Suppressor macrophage treated with lipopolysaccharide for 1 hour (primary cell): ENCODE data around the gene GPR176.
A peak's percentile ranks its signal among the peaks of the same experiment; 100 is the strongest.

Experiments used
- DNase-seq, 3 donors: peaks; one replicate each; pipeline ENCODE4 v3.0.0-alpha.2; 2020 to 2022

Gene GPR176

DNA sequence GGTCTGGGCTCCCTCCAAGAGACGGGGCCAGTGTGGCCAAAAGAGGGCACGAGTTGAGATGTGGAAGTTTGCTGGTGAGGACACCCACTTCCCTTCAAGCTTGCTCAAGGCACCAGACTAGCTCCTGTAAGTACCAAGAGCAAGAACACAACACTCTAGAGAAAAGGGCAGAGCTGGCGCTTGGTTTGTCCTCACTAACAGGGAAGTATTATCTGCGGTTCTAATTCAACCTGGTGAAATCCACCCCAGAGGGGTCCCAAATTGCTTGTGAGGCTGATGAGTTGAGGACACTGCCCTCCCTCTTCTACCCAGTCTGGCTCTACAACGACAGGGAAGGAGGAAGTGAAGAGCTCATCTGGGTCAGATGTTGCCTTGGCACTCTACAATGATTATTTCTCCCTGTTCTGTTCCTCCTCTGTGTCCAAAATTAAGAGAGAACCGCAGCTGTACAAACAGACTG is 120.5 kb downstream of the GPR176 start:
- DNase-seq, result peak; percentile 48 to 60 (median 56)

DNA sequence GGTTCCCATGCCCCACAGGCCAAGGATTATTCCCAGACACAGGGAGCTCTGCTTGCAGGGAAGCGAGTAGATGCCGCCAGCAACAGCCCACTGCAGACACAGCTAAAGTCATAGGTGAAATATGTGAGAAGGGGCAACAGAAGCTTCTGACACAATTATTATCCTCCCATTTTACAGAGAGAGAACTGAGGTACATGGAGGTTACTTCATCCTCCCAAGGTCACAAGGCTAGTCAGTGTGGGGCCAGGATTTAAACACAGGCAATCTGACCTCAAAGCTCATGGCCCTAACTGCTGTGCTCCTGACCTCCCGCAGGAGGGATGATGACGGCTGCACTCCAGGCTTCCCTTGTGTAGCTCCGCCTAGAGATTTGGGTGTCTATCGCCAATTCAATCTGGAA is 121.7 kb downstream of the GPR176 start:
- DNase-seq, result no peak

DNA sequence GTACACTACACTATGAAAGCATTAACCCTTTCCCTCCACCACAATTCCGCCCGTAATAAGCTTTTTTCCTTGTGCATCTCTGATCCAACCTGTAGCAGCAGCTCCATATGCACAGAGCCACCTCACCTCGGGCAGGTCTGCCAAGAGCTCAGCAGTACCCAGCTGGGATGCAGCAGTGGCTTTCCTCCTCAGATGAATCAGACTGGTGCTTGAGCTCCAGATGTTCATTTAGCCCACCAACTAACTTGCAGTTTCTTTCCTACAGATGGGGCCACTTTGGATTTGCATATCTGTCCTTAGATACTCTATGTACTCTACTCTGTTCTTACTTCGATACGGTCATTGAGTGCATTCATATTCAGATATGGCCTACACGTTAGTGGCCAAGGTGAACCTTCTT is 122.7 kb downstream of the GPR176 start:
- no peak for DNase-seq

- no peak for DNase-seq
Measured at GRCh38 chr15:39796601-39797000, 123.5 kb downstream of the GPR176 start.

DNA sequence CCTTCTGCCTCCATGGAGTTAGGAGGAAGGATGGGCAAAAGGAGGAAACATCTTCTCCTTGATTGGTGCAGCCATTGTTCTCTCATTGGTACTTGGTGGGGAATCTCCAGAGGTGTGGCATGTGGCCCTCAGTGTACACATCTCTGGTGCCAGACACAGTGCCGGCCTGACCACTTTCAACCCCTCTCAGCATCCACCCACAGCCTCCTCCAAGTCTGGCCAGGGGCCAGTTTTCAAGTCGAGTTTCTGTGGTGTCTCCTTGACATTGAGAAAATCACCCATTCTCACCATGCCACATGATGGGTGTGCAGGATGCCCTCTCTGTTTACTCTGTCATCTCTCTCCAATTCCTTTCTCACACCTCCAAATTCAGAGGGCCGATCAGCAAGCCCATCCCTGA is 124.6 kb downstream of the GPR176 start:
- DNase-seq, result no peak

DNA sequence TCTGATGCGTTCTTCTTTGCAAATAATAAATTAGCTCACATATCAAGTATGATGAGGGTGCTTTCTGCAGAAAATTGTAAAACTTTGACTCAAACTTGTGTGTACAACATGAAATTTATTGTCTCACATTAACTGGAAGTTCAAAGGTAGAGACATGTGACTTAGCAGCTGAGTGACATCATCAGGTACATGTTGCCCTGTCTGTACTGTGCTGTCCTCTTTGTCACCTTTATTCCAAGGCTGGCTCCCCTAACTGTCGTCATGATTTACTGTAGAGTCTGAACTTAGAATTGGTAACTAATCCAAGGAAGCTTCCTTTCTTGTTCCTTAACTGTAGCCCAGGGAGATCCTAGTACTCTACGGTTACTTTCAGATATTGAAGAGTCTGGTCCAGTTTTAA is 125.1 kb downstream of the GPR176 start:
- DNase-seq, result no peak

- no peak for DNase-seq
Measured at GRCh38 chr15:39793923-39794322, 126.1 kb downstream of the GPR176 start.

DNA sequence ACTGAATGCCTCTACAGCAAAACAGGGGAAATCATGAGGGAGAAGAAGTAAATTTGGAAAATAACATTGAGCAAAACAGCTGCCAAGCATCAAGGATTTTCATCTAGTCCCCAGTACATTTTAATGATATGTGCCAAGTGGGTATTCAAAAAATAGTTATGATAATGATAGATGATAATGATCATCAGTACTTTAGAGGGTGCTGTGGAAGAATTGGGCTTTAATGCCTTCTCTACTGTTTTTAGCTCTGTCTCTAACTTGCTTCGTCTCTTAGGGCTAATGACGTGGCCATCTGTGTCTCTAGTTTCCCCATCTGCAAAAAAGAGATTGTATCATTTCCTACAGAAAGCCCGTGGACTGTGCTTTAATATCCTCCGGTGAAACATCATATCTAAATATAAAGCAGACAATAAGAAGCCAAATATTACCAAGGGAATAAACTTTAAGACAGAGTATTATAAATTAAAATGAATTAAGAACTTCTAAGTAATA is 127.2 kb downstream of the GPR176 start:
- peak in 1 of 3 donors; percentile 10 for DNase-seq

- no peak for DNase-seq
Measured at GRCh38 chr15:39792025-39792843, 127.8 kb downstream of the GPR176 start.

GRCh38 chr15:39789736-39790135 is 130.3 kb downstream of the GPR176 start:
- DNase-seq, result no peak

DNA sequence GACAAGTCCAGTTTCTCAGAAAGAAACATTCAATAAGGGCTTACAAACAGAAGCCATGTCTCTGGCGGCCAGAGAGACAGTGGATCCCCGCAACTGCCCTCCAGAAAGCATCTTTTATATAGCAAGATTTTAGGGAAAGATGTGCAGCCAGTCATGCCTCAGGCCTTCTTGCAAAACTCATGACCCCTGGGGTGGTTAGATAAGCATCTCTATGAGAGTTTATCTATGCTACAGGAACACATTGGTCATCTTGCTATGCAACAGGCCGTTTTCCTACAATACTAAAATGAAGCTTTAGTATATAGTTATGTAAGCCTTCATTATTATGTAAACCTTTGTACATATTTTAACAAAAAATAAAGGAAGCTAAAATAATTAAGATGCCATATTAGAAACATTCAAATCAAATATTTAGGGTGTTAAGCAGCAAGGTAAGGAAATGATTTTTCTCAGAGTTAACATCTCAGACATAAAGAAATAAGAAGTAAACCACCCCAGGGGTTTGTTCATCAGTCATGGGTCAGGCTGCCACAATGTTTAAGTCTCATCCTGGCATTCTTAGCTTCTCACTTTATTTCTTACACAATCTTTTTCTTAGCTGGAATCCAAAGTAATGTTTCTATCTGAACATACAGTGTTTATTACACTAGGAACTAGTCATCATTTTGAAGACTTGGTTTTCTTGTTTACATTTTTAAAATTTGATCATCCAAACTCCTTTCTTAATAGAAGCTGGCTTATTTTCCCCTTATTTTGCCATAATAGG is 131.1 kb downstream of the GPR176 start:
- DNase-seq, result no peak

GRCh38 chr15:39788108-39788507 is 132.0 kb downstream of the GPR176 start:
- DNase-seq, result peak; percentile 7 to 27 (median 23)

DNA sequence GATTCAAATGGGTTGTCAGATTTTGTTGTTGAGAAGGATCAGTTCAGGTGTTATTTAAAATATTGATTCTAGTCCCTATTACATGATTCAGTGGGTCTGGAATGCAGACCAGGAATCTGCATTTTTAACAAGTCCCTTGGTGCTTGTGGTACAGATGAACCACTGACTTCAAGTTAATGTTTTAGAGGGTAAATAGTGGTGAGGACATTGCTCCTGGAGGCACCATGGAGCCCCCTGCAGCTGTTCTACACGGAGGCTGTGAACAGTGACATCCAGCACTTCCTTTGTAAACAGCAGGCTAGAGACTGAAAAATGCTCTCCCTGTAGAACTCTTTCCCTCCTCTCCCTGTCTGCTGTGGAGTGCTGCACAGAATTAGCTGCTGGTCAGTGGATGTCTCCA is 132.6 kb downstream of the GPR176 start:
- no peak for DNase-seq

GRCh38 chr15:39786447-39787056 is 133.5 kb downstream of the GPR176 start:
- DNase-seq, result peak; percentile 53 to 65 (median 64)

- DNase-seq, result no peak
Measured at GRCh38 chr15:39785841-39786240, 134.2 kb downstream of the GPR176 start.

- no peak for DNase-seq
Measured at GRCh38 chr15:39785139-39785538, 134.9 kb downstream of the GPR176 start.

DNA sequence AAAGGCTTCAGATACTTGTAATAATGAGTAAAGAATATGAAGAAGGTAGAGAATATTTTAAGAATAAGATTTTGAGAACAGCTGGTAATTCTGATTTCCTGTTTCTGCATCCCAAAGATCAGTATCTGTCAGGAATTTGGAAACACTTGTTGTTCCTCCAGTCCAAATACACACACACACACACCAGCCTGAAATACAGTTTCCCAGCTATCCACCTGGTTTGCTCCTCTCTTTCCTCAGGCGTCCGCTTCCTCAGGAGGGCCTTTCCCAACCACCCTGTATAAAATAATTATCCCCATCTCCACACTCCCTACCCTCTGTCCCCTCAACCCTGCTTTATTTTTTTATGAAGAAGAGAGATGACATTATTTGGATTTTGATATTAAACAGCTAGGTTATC is 135.4 kb downstream of the GPR176 start:
- no peak for DNase-seq

DNA sequence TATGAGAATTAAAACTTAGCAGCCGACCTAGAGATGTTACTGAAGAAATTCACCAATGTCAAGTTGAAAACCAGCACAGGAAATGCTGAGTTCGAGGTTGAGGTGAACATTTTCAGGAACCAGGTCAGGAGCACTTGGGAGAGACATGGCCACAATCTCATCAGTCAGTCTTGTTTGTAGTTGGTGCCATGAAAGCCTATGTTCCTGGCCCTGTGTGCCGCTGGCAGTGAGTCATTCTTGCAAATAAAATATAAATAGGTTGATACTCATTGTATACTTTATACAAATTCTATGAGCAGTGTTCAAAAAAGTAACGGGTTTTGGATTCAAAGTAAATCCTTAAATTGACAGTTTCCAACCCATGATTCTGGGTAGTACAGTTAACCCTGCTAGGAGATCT is 135.9 kb downstream of the GPR176 start:
- DNase-seq, result no peak

- DNase-seq, result no peak
Measured at GRCh38 chr15:39783244-39783820, 136.7 kb downstream of the GPR176 start.

DNA sequence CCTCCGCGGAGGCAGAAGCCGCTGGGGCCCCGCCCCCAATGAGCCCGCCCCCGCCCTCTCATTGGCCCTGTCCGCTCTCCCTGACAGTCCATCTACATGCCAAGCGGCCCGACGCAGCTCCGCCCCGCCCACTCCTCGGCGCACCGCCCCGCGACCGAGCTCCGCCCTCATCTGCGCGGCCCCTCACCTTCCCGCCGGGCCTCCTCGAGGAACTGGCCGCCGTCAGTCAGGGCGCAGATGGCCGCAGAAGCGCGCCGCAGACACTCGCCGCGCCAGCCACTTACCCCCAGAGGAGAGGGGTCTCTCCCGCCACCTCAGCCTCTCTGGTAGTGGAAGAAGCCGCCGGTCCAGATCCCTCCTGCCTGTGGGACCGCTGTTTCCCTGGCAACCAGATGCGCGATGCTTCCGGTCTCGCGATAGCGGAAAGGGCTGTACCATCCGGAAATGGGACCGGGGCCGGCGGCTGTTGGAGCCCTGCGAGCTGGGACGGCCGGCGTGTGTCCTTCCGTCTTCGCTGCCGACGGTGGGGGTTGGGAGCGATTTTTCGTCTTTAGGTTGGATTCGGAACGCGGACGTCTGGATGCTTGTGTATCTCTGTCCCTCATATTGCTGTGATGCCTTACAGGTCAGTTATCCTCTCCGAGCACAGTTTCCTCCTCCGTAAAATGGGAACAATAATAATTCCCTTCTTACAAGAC is 137.5 kb downstream of the GPR176 start, which contains the start of gene FSIP1:
Gene FSIP1, minus strand, starts transcription at position 401 of the 698 bp plus-strand sequence. CDS start 6,317 bp downstream, outside the sequence.
- peak; percentile 98 to 99 (median 98) for DNase-seq

DNA sequence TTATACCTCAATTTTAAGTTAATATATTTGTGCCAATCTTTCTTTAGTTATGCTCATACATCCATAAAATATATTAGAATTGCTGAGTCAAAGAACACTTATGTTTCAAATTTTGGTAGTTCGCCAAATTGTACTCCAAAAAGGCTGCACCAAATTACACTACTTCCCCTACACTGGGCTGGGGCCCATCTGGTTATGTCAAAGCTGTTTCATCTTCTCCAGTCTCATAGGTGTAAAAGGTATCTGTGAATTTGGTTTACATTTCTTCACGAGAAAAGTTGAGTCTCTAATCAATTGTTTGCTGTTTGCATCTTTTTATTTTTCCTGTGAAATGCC is 138.1 kb downstream of the GPR176 start:
- DNase-seq, result no peak
